ENCODE data around the gene TCERG1. TPM values are rescaled to one million over a fixed set of nuclear protein-coding genes. Genes with fewer than 3 reads are reported as not detected.
"Not testable (repeated sequence)": the region's sequence is repeated elsewhere in the genome, so short reads cannot be mapped to it uniquely, and the experiment has no call there.

The TCERG1 gene
- total RNA-seq, 4 donors from 2014 or later = 63.0 to 232 (median 104) TPM

DNA sequence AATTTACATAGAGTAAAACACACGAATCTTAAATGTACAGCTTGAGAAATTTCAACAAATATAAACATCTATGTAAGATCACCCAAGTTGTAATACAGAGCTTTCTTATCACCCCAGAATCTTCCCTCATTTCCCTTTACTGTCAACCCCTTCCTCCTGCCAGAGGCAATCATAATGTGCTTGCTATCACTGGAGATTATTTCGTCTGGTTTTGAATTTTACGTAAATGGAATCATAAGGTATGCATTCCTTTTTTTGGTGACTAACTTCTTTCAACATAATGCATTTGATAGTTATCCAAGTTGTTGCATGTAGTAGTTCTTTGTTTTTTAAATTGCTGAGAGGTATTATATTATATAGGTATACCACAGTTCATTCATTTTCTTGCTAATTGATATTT lies 106.3 kb downstream of the TCERG1 start:
- DNase-seq = no peak
- H3K4me1 ChIP-seq = no peaks in the 10 kb centered on the region
- no peak for TF ChIP-seq POLR2A (IDR thresholded peaks at IDR 0.05)
- TF ChIP-seq, protein P1, sequence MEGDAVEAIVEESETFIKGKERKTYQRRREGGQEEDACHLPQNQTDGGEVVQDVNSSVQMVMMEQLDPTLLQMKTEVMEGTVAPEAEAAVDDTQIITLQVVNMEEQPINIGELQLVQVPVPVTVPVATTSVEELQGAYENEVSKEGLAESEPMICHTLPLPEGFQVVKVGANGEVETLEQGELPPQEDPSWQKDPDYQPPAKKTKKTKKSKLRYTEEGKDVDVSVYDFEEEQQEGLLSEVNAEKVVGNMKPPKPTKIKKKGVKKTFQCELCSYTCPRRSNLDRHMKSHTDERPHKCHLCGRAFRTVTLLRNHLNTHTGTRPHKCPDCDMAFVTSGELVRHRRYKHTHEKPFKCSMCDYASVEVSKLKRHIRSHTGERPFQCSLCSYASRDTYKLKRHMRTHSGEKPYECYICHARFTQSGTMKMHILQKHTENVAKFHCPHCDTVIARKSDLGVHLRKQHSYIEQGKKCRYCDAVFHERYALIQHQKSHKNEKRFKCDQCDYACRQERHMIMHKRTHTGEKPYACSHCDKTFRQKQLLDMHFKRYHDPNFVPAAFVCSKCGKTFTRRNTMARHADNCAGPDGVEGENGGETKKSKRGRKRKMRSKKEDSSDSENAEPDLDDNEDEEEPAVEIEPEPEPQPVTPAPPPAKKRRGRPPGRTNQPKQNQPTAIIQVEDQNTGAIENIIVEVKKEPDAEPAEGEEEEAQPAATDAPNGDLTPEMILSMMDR (IDR thresholded peaks at IDR 0.05) = no peak
- no peak overlapping the region for H3K4me3 ChIP-seq
- no peaks in the 10 kb centered on the region for H3K36me3 ChIP-seq
- H3K27me3 ChIP-seq = no peaks in the 10 kb centered on the region
- H3K27ac ChIP-seq = no peak overlapping the region
- no peaks in the 10 kb centered on the region for H3K9me3 ChIP-seq

DNA sequence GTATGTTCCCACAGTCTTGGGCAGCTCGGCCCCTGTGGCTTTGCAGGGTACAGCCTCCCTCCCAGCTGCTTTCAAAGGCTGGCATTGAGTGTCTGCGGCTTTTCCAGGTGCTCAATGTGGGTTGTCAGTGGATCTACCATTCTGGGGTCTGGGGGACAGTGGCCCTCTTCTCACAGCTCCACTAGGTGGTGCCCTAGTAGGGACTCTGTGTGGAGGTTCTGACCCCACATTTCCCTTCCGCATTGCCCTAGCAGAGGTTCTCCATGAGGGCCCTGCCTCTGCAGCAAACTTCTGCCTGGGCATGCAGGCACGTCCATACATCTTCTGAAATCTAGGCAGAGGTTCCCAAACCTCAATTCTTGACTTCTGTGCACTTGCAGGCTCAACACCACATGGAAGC lies 109.8 kb downstream of the TCERG1 start:
- H3K36me3 ChIP-seq, H3K4me1 ChIP-seq, H3K4me3 ChIP-seq, H3K9me3 ChIP-seq, H3K27ac ChIP-seq, DNase-seq, H3K27me3 ChIP-seq: not testable (repeated sequence)

DNA sequence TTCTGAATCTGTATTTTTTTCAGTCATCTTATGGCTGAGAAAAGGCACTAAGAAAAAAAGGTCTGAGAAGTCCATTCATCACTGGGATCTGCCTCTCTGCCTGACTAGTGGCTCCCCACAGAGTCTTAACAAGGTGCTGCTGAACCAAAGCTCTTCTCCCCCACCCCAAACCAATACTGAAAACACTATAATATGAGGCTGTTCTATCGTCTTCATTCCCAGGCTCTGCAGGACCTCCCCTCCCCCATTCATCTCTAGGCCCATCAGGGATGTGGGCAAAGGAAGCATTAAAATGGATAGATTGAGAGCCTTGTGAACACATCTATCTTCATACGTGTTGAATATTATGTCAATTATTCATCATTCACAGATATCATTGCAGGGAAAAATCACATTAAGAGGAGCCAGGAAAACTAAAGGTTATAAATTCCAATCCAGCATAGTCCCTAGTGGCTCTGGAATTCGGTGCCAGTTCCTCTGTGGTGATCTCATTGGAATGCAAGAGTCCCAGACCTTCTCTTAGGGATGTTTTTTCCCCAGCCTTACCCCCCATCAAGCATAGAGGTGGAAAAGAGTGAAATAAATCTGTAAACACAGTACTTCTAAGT lies 113.2 kb downstream of the TCERG1 start:
- no peaks in the 10 kb centered on the region for H3K4me1 ChIP-seq
- no peaks in the 10 kb centered on the region for H3K27me3 ChIP-seq
- TF ChIP-seq POLR2A (IDR thresholded peaks at IDR 0.05) = no peak
- TF ChIP-seq, protein P1 (IDR thresholded peaks at IDR 0.05) = no peak
- H3K4me3 ChIP-seq = no peak overlapping the region
- no peaks in the 10 kb centered on the region for H3K9me3 ChIP-seq
- no peak for DNase-seq
- no peaks in the 10 kb centered on the region for H3K36me3 ChIP-seq
- H3K27ac ChIP-seq = no peak overlapping the region

Small RNA genes lying within 50 kb of the gene (small RNA-seq; reads per million reads assigned to genes)
- gene RF02271 = 0 reads per million in 2 donors

Other genes with a start within 250 kb of the TCERG1 start
- 10 to 100 TPM; 10.6 to 20.1 (median 14.7) TPM for gene RBM27, start 243.7 kb upstream of the TCERG1 start, total RNA-seq
- gene POU4F3, start 108.5 kb upstream of the TCERG1 start, total RNA-seq = not detected
- not detected for gene GPR151, start 68.9 kb downstream of the TCERG1 start, total RNA-seq

Data from Peyer's patch (tissue), 4 donors.